GM18868 (cell line): ENCODE data around the gene RABL6.
A peak's percentile ranks its signal among the peaks of the same experiment; 100 is the strongest.
"Not testable (repeated sequence)": the region's sequence is repeated elsewhere in the genome, so short reads cannot be mapped to it uniquely, and the experiment has no call there.

Source experiments
- ATAC-seq: cut with Tn5 transposase; IDR thresholded peaks from one replicate; pipeline ENCODE4 v1.9.1; 2021; ENCODE audit warnings: mild to moderate bottlenecking, moderate library complexity; ENCODE audit not compliant: unreplicated experiment

RABL6 gene

GRCh38 chr9:136875155-136875554 lies 67.4 kb downstream of the RABL6 start:
- no peak for ATAC-seq

GRCh38 chr9:136876476-136876875 lies 68.7 kb downstream of the RABL6 start:
- no peak for ATAC-seq

GRCh38 chr9:136880651-136881050 lies 72.9 kb downstream of the RABL6 start:
- ATAC-seq, result no peak

- no peak for ATAC-seq
Measured at GRCh38 chr9:136881691-136882108, 74.0 kb downstream of the RABL6 start.

- ATAC-seq, result peak; percentile 40
Measured at GRCh38 chr9:136882109-136882946, 74.6 kb downstream of the RABL6 start.

GRCh38 chr9:136882947-136883283 lies 75.2 kb downstream of the RABL6 start:
- not testable (repeated sequence) for ATAC-seq

DNA sequence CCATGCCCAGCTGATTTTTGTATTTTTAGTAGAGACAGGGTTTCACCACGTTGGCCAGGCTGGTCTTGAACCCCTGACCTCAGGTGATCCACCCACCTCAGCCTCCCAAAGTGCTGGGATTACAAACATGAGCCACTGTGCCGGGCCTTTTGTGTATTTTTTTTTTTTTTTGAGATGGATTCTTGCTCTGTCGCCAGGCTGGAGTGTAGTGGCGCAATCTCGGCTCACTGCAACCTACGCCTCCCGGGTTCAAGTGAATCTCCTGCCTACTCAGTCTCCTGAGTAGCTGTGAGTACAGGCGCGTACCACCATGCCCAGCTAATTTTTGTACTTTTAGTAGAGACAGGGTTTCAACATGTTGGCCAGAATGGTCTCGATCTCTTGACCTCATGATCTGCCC lies 75.9 kb downstream of the RABL6 start:
- ATAC-seq, result not testable (repeated sequence)

- peak; percentile 85 for ATAC-seq
Measured at GRCh38 chr9:136885950-136886578, 78.3 kb downstream of the RABL6 start, which contains the start of gene TRAF2. TRAF2 (plus strand) TSS chr9:136886516; CDS start chr9:136898741, 12,225 bp downstream.

DNA sequence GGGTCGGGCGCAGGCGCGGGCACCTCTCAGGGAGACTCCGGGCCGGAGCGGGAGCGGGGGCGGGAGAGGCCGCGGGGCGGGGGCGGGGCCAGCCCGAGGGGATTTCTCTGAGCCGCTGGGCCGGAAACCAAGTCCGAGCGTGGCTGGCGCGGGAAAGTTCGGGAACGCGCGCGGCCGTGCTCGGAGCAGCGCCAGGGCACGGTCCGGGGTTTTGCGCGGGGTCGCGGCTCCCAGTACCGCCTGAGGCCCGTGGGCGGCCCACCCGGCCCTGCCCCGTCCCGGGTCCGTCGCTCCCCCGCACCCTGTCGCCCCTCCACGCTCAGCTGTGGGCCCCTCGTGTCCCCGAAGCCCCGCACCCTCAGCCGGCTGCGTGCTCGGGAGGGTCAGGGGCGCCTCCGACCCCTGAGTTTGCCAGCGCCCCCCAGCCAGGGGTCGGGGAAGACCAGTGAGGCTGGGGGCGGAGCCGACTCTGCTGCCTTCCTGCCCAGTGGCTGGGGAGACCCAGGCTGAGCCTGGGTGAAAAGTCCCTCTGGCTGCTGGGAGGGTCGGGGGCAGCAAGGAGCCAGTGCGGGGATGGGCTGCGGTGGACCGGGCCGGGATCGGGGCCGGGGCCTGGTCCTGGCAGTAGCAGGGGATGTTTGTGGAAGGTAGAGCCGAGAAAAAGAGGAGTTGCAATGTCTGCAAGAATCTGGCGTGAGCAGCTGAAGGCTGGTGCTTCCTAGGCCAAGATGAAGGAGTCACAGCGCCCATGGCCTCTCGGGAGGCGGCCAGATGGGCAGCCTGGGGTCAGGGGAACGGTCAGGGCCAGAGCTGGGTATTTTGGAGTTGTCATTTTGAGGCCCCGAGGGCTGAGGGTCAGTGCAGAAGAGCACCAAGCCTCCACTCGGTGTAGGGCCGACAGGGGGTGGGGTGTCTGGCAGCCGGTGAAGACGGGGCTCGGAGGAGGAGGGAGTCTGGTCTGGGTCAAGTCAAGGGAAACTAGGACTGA lies 79.2 kb downstream of the RABL6 start:
- ATAC-seq, result peak; percentile 8

DNA sequence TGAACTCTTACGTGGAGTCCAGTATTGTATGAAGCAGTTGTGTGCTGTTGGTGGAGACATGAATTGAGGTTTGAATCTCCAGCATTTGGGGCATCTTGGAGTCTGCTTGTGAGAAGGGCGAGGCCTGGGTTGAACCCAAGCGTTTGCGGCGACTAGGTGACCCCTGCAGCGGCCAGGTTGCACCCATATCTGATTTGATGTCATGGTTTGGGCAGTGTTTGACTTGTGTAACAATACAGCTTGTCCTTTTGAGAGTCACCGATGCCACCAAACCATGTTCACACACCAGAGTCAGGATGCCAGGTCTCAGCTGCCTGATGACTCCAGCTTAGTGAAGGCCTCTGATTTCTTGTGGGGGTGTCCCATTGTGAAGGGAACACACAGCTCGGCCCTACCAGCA lies 80.7 kb downstream of the RABL6 start:
- no peak for ATAC-seq

DNA sequence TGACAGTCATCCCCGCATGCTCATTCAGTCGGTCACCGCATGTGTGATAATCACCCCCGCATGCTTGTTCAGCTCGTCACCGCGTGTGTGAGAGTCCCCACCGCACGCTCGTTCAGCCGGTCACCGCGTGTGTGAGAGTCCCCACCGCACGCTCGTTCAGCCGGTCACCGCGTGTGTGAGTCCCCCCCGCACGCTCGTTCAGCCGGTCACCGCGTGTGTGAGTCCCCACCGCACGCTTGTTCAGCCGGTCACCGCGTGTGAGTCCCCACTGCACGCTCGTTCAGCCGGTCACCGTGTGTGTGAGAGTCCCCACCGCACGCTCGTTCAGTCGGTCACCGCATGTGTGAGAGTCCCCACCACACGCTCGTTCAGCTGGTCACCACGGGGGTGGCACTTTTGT lies 82.1 kb downstream of the RABL6 start:
- no peak for ATAC-seq

- no peak for ATAC-seq
Measured at GRCh38 chr9:136890661-136891060, 82.9 kb downstream of the RABL6 start.
